22Rv1 (cell line): ENCODE data around the gene ADGRF1.
"Not testable (repeated sequence)": the region's sequence is repeated elsewhere in the genome, so short reads cannot be mapped to it uniquely, and the experiment has no call there.

Experiments
- CTCF ChIP-seq: fragments of 450-650 bp; IDR thresholded peaks from 2 replicates; pipeline ENCODE4 v1.5.1; 2017; ENCODE audit warnings: mild to moderate bottlenecking
- ZFX ChIP-seq: fragments of 450-650 bp; IDR thresholded peaks from 2 replicates; pipeline ENCODE4 v1.6.1; 2017; ENCODE audit warnings: antibody characterized with exemption, borderline replicate concordance

- not testable (repeated sequence) for TF ChIP-seq CTCF, ZFX
Measured at GRCh38 chr6:47089473-47089872, 47.3 kb upstream of the ADGRF1 start.
